Measurements from ENCODE around the gene PXDN.

PXDN gene

GRCh38 chr2:1586923-1587840 lies 157.1 kb downstream of the PXDN start:
- H3K27ac ChIP-seq (ENCODE audit: low read depth, low read length, severe bottlenecking), result no peak overlapping the region
- peaks cover 23% of the 10 kb centered on the region for H3K4me1 ChIP-seq (ENCODE audit: control insufficient read depth, insufficient read depth, low read length, poor library complexity, severe bottlenecking)
- H3K36me3 ChIP-seq (ENCODE audit: control insufficient read depth, insufficient read depth, low read length), result no peaks in the 10 kb centered on the region
- H3K4me3 ChIP-seq (ENCODE audit: extremely low read depth, insufficient read depth, low read length, poor library complexity, severe bottlenecking), result no peak overlapping the region
- 88 to 94% methylated on average over 10 to 12 of the region's 17 CpGs for whole genome bisulfite sequencing, 2 experiments (ENCODE audit: insufficient coverage in 2 of 2)
- no peaks in the 10 kb centered on the region for H3K9me3 ChIP-seq (ENCODE audit: control insufficient read depth, low read length)

- no peak overlapping the region for H3K4me3 ChIP-seq (ENCODE audit: extremely low read depth, insufficient read depth, low read length, poor library complexity, severe bottlenecking)
- 87 to 94% methylated on average over 8 to 14 of the region's 14 CpGs for WGBS, 2 experiments (ENCODE audit: insufficient coverage in 2 of 2)
- H3K4me1 ChIP-seq (ENCODE audit: control insufficient read depth, insufficient read depth, low read length, poor library complexity, severe bottlenecking), result peaks cover 17% of the 10 kb centered on the region
- H3K9me3 ChIP-seq (ENCODE audit: control insufficient read depth, low read length), result no peaks in the 10 kb centered on the region
- H3K27ac ChIP-seq (ENCODE audit: low read depth, low read length, severe bottlenecking), result no peak overlapping the region
- H3K36me3 ChIP-seq (ENCODE audit: control insufficient read depth, insufficient read depth, low read length), result no peaks in the 10 kb centered on the region
Measured at GRCh38 chr2:1586251-1586922, 157.9 kb downstream of the PXDN start.

- H3K9me3 ChIP-seq (ENCODE audit: control insufficient read depth, low read length), result no peaks in the 10 kb centered on the region
- H3K4me1 ChIP-seq (ENCODE audit: control insufficient read depth, insufficient read depth, low read length, poor library complexity, severe bottlenecking), result peaks cover 16% of the 10 kb centered on the region
- H3K36me3 ChIP-seq (ENCODE audit: control insufficient read depth, insufficient read depth, low read length), result no peaks in the 10 kb centered on the region
- H3K27ac ChIP-seq (ENCODE audit: low read depth, low read length, severe bottlenecking), result no peak overlapping the region
- WGBS, 2 experiments (ENCODE audit: insufficient coverage in 2 of 2), result 93 to 97% methylated on average over 12 to 17 of the region's 17 CpGs
- no peak overlapping the region for H3K4me3 ChIP-seq (ENCODE audit: extremely low read depth, insufficient read depth, low read length, poor library complexity, severe bottlenecking)
Measured at GRCh38 chr2:1585635-1586034, 158.7 kb downstream of the PXDN start.

- no peak overlapping the region for H3K4me3 ChIP-seq (ENCODE audit: extremely low read depth, insufficient read depth, low read length, poor library complexity, severe bottlenecking)
- no peak overlapping the region for H3K27ac ChIP-seq (ENCODE audit: low read depth, low read length, severe bottlenecking)
- 85 to 87% methylated on average over 14 to 18 of the region's 18 CpGs for WGBS, 2 experiments (ENCODE audit: insufficient coverage in 2 of 2)
- no peaks in the 10 kb centered on the region for H3K36me3 ChIP-seq (ENCODE audit: control insufficient read depth, insufficient read depth, low read length)
- H3K4me1 ChIP-seq (ENCODE audit: control insufficient read depth, insufficient read depth, low read length, poor library complexity, severe bottlenecking), result peaks cover 15% of the 10 kb centered on the region
- no peaks in the 10 kb centered on the region for H3K9me3 ChIP-seq (ENCODE audit: control insufficient read depth, low read length)
Measured at GRCh38 chr2:1584691-1585485, 159.4 kb downstream of the PXDN start.

- Histone ChIP-seq H3K36me3 (ENCODE audit: control insufficient read depth, insufficient read depth, low read length) (no peaks in the 10 kb centered on the region), H3K4me1 (ENCODE audit: control insufficient read depth, insufficient read depth, low read length, poor library complexity, severe bottlenecking) (peaks cover 7% of the 10 kb centered on the region), H3K27ac (ENCODE audit: low read depth, low read length, severe bottlenecking) (no peak overlapping the region), H3K9me3 (ENCODE audit: control insufficient read depth, low read length) (no peaks in the 10 kb centered on the region), H3K4me3 (ENCODE audit: extremely low read depth, insufficient read depth, low read length, poor library complexity, severe bottlenecking) (no peak overlapping the region)
- 95 to 96% methylated on average over 20 to 21 of the region's 21 CpGs for WGBS, 2 experiments (ENCODE audit: insufficient coverage in 2 of 2)
Measured at GRCh38 chr2:1584051-1584531, 160.2 kb downstream of the PXDN start.

GRCh38 chr2:1582891-1583341 lies 161.4 kb downstream of the PXDN start:
- H3K27ac ChIP-seq (ENCODE audit: low read depth, low read length, severe bottlenecking), result no peak overlapping the region
- no peak overlapping the region for H3K4me3 ChIP-seq (ENCODE audit: extremely low read depth, insufficient read depth, low read length, poor library complexity, severe bottlenecking)
- WGBS, 2 experiments (ENCODE audit: insufficient coverage in 2 of 2), result 95 to 96% methylated on average over 20 to 22 of the region's 22 CpGs
- no peaks in the 10 kb centered on the region for H3K36me3 ChIP-seq (ENCODE audit: control insufficient read depth, insufficient read depth, low read length)
- no peaks in the 10 kb centered on the region for H3K4me1 ChIP-seq (ENCODE audit: control insufficient read depth, insufficient read depth, low read length, poor library complexity, severe bottlenecking)
- no peaks in the 10 kb centered on the region for H3K9me3 ChIP-seq (ENCODE audit: control insufficient read depth, low read length)

GRCh38 chr2:1581965-1582625 lies 162.2 kb downstream of the PXDN start:
- H3K4me3 ChIP-seq (ENCODE audit: extremely low read depth, insufficient read depth, low read length, poor library complexity, severe bottlenecking), result no peak overlapping the region
- no peak overlapping the region for H3K27ac ChIP-seq (ENCODE audit: low read depth, low read length, severe bottlenecking)
- no peaks in the 10 kb centered on the region for H3K9me3 ChIP-seq (ENCODE audit: control insufficient read depth, low read length)
- no peaks in the 10 kb centered on the region for H3K4me1 ChIP-seq (ENCODE audit: control insufficient read depth, insufficient read depth, low read length, poor library complexity, severe bottlenecking)
- no peaks in the 10 kb centered on the region for H3K36me3 ChIP-seq (ENCODE audit: control insufficient read depth, insufficient read depth, low read length)
- 85 to 98% methylated on average over 8 to 10 of the region's 10 CpGs for WGBS, 2 experiments (ENCODE audit: insufficient coverage in 2 of 2)
